Astrocyte (in vitro differentiated cells and primary cell): ENCODE data around the gene AKAP14. TPM values are rescaled to one million over a fixed set of nuclear protein-coding genes. Genes with fewer than 3 reads are reported as not detected.

Experiments
- DNase-seq: peaks from one replicate; pipeline ENCODE4 v3.0.0-alpha.2; 2010; ENCODE audit warnings: low read depth
- FAIRE-seq: peaks from 2 replicates; lab custom pipeline; 2011; peaks lifted over from hg19 to GRCh38; lab: Jason Lieb, UNC
- H2AFZ ChIP-seq: 2 replicates; pipeline ENCODE4 v1.6.0; 2012; ENCODE audit warnings: low read depth, low read length, inconsistent platforms
- H3K27ac ChIP-seq: 2 replicates; pipeline ENCODE4 v1.5.1; 2011; ENCODE audit warnings: low read depth, low read length, inconsistent platforms
- H3K27me3 ChIP-seq: 2 replicates; pipeline ENCODE4 v1.6.0; 2011; ENCODE audit warnings: low read length, inconsistent platforms; ENCODE audit not compliant: insufficient read depth
- H3K36me3 ChIP-seq: 2 replicates; pipeline ENCODE4 v1.5.1; 2011; ENCODE audit warnings: low read length, inconsistent platforms; ENCODE audit not compliant: insufficient read depth
- H3K4me1 ChIP-seq: 2 replicates; pipeline ENCODE4 v1.5.1; 2011; ENCODE audit warnings: low read length, inconsistent platforms; ENCODE audit not compliant: insufficient read depth
- H3K4me2 ChIP-seq: 2 replicates; pipeline ENCODE4 v1.6.0; 2012; ENCODE audit warnings: low read length, inconsistent platforms
- H3K4me3 ChIP-seq: 2 replicates; pipeline ENCODE4 v1.5.1; 2011; ENCODE audit warnings: low read depth, mild to moderate bottlenecking, low read length, inconsistent platforms; ENCODE audit not compliant: insufficient read depth
- H3K79me2 ChIP-seq: 2 replicates; pipeline ENCODE4 v1.6.0; 2012; ENCODE audit warnings: mild to moderate bottlenecking, low read length, inconsistent platforms; ENCODE audit not compliant: insufficient read depth
- H3K9ac ChIP-seq: 2 replicates; pipeline ENCODE4 v1.6.0; 2012; ENCODE audit warnings: mild to moderate bottlenecking, low read length, inconsistent platforms
- H3K9me3 ChIP-seq: 2 replicates; pipeline ENCODE4 v1.5.1; 2012; ENCODE audit warnings: low read depth, mild to moderate bottlenecking, low read length, inconsistent platforms; ENCODE audit not compliant: insufficient read depth
- H4K20me1 ChIP-seq: 2 replicates; pipeline ENCODE4 v1.6.0; 2012; ENCODE audit warnings: low read length, inconsistent platforms; ENCODE audit not compliant: insufficient read depth
- H3K27ac Mint-ChIP-seq: one replicate; pipeline ENCODE4 v1.8.0; 2021; ENCODE audit warnings: mild to moderate bottlenecking, mixed read lengths; ENCODE audit not compliant: unreplicated experiment
- H3K27me3 Mint-ChIP-seq: one replicate; pipeline ENCODE4 v1.8.0; 2021; ENCODE audit warnings: low read depth, mixed read lengths; ENCODE audit not compliant: unreplicated experiment
- H3K36me3 Mint-ChIP-seq: one replicate; pipeline ENCODE4 v1.8.0; 2021; ENCODE audit warnings: low read depth, mixed read lengths; ENCODE audit not compliant: unreplicated experiment
- H3K4me1 Mint-ChIP-seq: one replicate; pipeline ENCODE4 v1.8.0; 2021; ENCODE audit warnings: low read depth, mixed read lengths; ENCODE audit not compliant: unreplicated experiment
- H3K4me3 Mint-ChIP-seq: one replicate; pipeline ENCODE4 v1.8.0; 2021; ENCODE audit warnings: mild to moderate bottlenecking, moderate library complexity, mixed read lengths; ENCODE audit not compliant: unreplicated experiment
- H3K9me3 Mint-ChIP-seq: one replicate; pipeline ENCODE4 v1.8.0; 2021; ENCODE audit warnings: mild to moderate bottlenecking, mixed read lengths; ENCODE audit not compliant: unreplicated experiment
- CTCF ChIP-seq: IDR thresholded peaks from 2 replicates; pipeline ENCODE4 v1.5.1; 2011; ENCODE audit warnings: low read depth, mild to moderate bottlenecking, inconsistent platforms, low read length, moderate library complexity; ENCODE audit not compliant: insufficient read depth
- EZH2 ChIP-seq: IDR thresholded peaks from 2 replicates; pipeline ENCODE4 v1.6.1; 2012; ENCODE audit warnings: mild to moderate bottlenecking, low read length, inconsistent platforms; ENCODE audit not compliant: insufficient read depth
- total RNA-seq: library from RNA; stranded (reverse); gene quantifications from 2 replicates; pipeline ENCODE4 v1.2.1, GENCODE V29; 2021

The AKAP14 gene
- total RNA-seq, 1 donor from 2014 or later, result not detected

- Mint-ChIP-seq H3K27ac (no peak overlapping the region), H3K4me1 (no peaks in the 10 kb centered on the region), H3K9me3 (no peaks in the 10 kb centered on the region), H3K36me3 (no peaks in the 10 kb centered on the region), H3K27me3 (no peaks in the 10 kb centered on the region), H3K4me3 (no peak overlapping the region)
- Histone ChIP-seq H3K9ac (no peak overlapping the region), H3K79me2 (no peaks in the 10 kb centered on the region), H3K4me2 (no peak overlapping the region), H3K4me3 (no peak overlapping the region), H3K27me3 (no peaks in the 10 kb centered on the region), H3K4me1 (no peaks in the 10 kb centered on the region), H3K9me3 (no peaks in the 10 kb centered on the region), H2AFZ (no peak overlapping the region), H3K36me3 (no peaks in the 10 kb centered on the region), H3K27ac (no peak overlapping the region), H4K20me1 (no peaks in the 10 kb centered on the region)
- FAIRE-seq (no peak), DNase-seq (no peak)
- TF ChIP-seq EZH2, result no peak
- no peak for TF ChIP-seq CTCF
These were observed 3.4 kb downstream of the AKAP14 start for GRCh38 chrX:119899125-119899524.

- Histone ChIP-seq H3K36me3 (no peaks in the 10 kb centered on the region), H3K27ac (no peak overlapping the region), H2AFZ (no peak overlapping the region), H3K4me3 (no peak overlapping the region), H3K9me3 (no peaks in the 10 kb centered on the region), H3K4me2 (no peak overlapping the region), H3K9ac (no peak overlapping the region), H4K20me1 (no peaks in the 10 kb centered on the region), H3K4me1 (no peaks in the 10 kb centered on the region), H3K79me2 (no peaks in the 10 kb centered on the region), H3K27me3 (no peaks in the 10 kb centered on the region)
- Mint-ChIP-seq H3K27me3 (peaks cover 4% of the 10 kb centered on the region), H3K9me3 (no peaks in the 10 kb centered on the region), H3K27ac (no peak overlapping the region), H3K4me3 (no peak overlapping the region), H3K36me3 (no peaks in the 10 kb centered on the region), H3K4me1 (no peaks in the 10 kb centered on the region)
- no peak for DNase-seq
- TF ChIP-seq EZH2 (no peak), CTCF (no peak)
- FAIRE-seq, result peak; percentile 76
These were observed 5.3 kb downstream of the AKAP14 start for GRCh38 chrX:119900976-119901375.

GRCh38 chrX:119916310-119916709 lies 20.6 kb downstream of the AKAP14 start:
- TF ChIP-seq CTCF (no peak), EZH2 (no peak)
- no peak overlapping the region for H3K9ac ChIP-seq
- H2AFZ ChIP-seq, result no peak overlapping the region
- Mint-ChIP-seq H3K27ac (no peak overlapping the region), H3K9me3 (no peaks in the 10 kb centered on the region), H3K27me3 (peaks cover 2% of the 10 kb centered on the region), H3K4me3 (no peak overlapping the region), H3K36me3 (no peaks in the 10 kb centered on the region), H3K4me1 (no peaks in the 10 kb centered on the region)
- FAIRE-seq, result no peak
- no peak overlapping the region for H3K27ac ChIP-seq
- no peak for DNase-seq
- H3K79me2 ChIP-seq, result no peaks in the 10 kb centered on the region
- no peak overlapping the region for H3K4me2 ChIP-seq
- H4K20me1 ChIP-seq, result no peaks in the 10 kb centered on the region
- no peaks in the 10 kb centered on the region for H3K4me1 ChIP-seq
- H3K27me3 ChIP-seq, result no peaks in the 10 kb centered on the region
- H3K9me3 ChIP-seq, result no peaks in the 10 kb centered on the region
- H3K36me3 ChIP-seq, result no peaks in the 10 kb centered on the region
- H3K4me3 ChIP-seq, result no peak overlapping the region
